ENCODE measurements around the gene GPR141.

DNA sequence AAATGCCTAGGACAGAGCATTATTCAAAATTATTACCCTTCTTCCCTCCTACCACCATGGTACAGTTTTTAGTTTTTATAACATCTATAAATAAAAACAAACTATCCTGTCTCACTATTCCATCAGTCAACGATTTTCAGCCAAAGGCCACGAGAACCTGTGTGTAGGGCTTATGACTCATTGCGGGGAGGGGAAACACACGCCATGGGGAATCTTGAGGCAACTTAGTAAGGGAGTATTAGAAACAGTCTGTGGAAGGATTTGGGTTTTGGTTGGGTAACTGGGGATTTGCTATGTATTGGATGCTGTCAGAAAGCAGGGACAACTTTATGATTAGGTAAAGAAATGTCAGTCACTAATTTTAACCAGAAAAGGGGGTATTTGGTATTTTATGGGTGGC, 14.7 kb downstream of the GPR141 start:
- TF ChIP-seq, protein P1, sequence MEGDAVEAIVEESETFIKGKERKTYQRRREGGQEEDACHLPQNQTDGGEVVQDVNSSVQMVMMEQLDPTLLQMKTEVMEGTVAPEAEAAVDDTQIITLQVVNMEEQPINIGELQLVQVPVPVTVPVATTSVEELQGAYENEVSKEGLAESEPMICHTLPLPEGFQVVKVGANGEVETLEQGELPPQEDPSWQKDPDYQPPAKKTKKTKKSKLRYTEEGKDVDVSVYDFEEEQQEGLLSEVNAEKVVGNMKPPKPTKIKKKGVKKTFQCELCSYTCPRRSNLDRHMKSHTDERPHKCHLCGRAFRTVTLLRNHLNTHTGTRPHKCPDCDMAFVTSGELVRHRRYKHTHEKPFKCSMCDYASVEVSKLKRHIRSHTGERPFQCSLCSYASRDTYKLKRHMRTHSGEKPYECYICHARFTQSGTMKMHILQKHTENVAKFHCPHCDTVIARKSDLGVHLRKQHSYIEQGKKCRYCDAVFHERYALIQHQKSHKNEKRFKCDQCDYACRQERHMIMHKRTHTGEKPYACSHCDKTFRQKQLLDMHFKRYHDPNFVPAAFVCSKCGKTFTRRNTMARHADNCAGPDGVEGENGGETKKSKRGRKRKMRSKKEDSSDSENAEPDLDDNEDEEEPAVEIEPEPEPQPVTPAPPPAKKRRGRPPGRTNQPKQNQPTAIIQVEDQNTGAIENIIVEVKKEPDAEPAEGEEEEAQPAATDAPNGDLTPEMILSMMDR (IDR thresholded peaks at IDR 0.05) = no peak
- TF ChIP-seq POLR2A (IDR thresholded peaks at IDR 0.05) = no peak
